Hepatocyte (in vitro differentiated cells): Measurements from ENCODE around the gene TMEM41A. TPM values are rescaled to one million over a fixed set of nuclear protein-coding genes. Genes with fewer than 3 reads are reported as not detected.

ENCODE experiments used
- DNase-seq: peaks from one replicate; pipeline ENCODE4 v3.0.0-alpha.2; 2016; ENCODE audit warnings: low spot score
- H2AFZ ChIP-seq: fragments of 200-600 bp; sonication (generic); 2 replicates; pipeline ENCODE4 v1.6.0; 2016; ENCODE audit warnings: antibody characterized with exemption, mild to moderate bottlenecking
- H3K27ac ChIP-seq: fragments of 200-600 bp; sonication (generic); 2 replicates; pipeline ENCODE4 v1.5.1; 2016; ENCODE audit warnings: mild to moderate bottlenecking
- H3K27me3 ChIP-seq: fragments of 200-600 bp; sonication (generic); 2 replicates; pipeline ENCODE4 v1.6.1; 2016
- H3K36me3 ChIP-seq: fragments of 200-600 bp; sonication (generic); replicated peaks from 2 replicates; pipeline ENCODE4 v1.5.1; 2016; ENCODE audit warnings: low read depth; ENCODE audit not compliant: insufficient read depth
- H3K4me1 ChIP-seq: fragments of 200-600 bp; sonication (generic); 2 replicates; pipeline ENCODE4 v1.5.1; 2016; ENCODE audit warnings: mild to moderate bottlenecking, moderate library complexity; ENCODE audit not compliant: insufficient read depth
- H3K4me2 ChIP-seq: fragments of 200-600 bp; sonication (generic); 2 replicates; pipeline ENCODE4 v1.6.0; 2016
- H3K4me3 ChIP-seq: fragments of 200-600 bp; sonication (generic); 2 replicates; pipeline ENCODE4 v1.5.1; 2016; ENCODE audit warnings: mild to moderate bottlenecking
- H3K79me2 ChIP-seq: fragments of 200-600 bp; sonication (generic); 2 replicates; pipeline ENCODE4 v1.6.0; 2017; ENCODE audit warnings: mild to moderate bottlenecking
- H3K9me2 ChIP-seq: fragments of 200-600 bp; sonication (generic); replicated peaks from 2 replicates; pipeline ENCODE4 v1.6.0; 2017; ENCODE audit warnings: mild to moderate bottlenecking; ENCODE audit not compliant: insufficient read depth
- H3K9me3 ChIP-seq: fragments of 200-600 bp; sonication (generic); 2 replicates; pipeline ENCODE4 v1.5.1; 2016; ENCODE audit warnings: low read depth, mild to moderate bottlenecking
- H4K20me1 ChIP-seq: fragments of 200-600 bp; sonication (generic); 2 replicates; pipeline ENCODE4 v1.6.0; 2016; ENCODE audit warnings: mild to moderate bottlenecking; ENCODE audit not compliant: insufficient read depth, poor library complexity, severe bottlenecking
- EZH2 ChIP-seq: fragments of 200-600 bp; sonication (generic); IDR thresholded peaks from 2 replicates; pipeline ENCODE4 v1.6.1; 2016; ENCODE audit warnings: antibody characterized with exemption, mild to moderate bottlenecking, borderline replicate concordance
- EZH2phosphoT487 ChIP-seq: fragments of 200-600 bp; sonication (generic); IDR thresholded peaks from one replicate; pipeline ENCODE4 v1.6.1; 2018; ENCODE audit warnings: antibody characterized with exemption, mild to moderate bottlenecking, low read depth, moderate library complexity; ENCODE audit not compliant: unreplicated experiment, severe bottlenecking
- WGBS: methylation state at CpG from one replicate; pipeline ENCODE4 v1.1.6; 2016; ENCODE audit warnings: low lambda C conversion rate; ENCODE audit errors: missing lambda C conversion rate; 5-methylcytosine and 5-hydroxymethylcytosine counted together
- polyA plus RNA-seq: library from polyadenylated mRNA; unstranded; fragments of >200 nt; fragmentation: Nextera tagmentation; extraction: Ambion mirVana; gene quantifications from 2 replicates; pipeline ENCODE4 v1.2.1, GENCODE V29; 2016
- total RNA-seq: library from RNA; depleted of rRNA; stranded (reverse); fragments of >200 nt; gene quantifications from 2 replicates; pipeline ENCODE4 v1.2.3, GENCODE V29; 2014
- TF ChIP-seq, protein P1 (sequence below): fragments of 200-600 bp; sonication (generic); IDR thresholded peaks from 2 replicates; pipeline ENCODE4 v1.5.1; 2016; ENCODE audit warnings: antibody characterized with exemption, mild to moderate bottlenecking; ENCODE audit not compliant: poor library complexity

The TMEM41A gene
- total and polyA plus RNA-seq, 2 experiments from 2014 or later = 43.4 to 62.4 TPM

DNA sequence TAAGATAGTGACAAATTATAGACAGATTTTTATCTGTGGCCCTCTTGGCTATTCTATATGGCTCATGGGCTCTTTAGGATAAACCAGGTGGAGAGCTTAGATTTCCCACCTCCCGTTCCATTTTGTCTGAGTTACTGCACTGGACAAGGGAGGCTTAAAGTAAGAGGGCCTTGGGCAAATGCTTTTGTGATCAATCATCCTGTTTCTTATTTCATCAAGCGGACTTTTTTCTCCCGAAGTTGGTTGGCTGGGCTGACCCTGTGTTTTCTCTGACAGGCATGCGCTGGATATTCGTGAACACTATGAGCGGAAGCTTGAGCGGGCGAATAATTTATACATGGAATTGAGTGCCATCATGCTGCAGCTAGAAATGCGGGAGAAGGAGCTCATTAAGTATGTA lies 33.4 kb downstream of the TMEM41A start:
- WGBS = 93% methylated on average over 9 of the region's 9 CpGs
- Histone ChIP-seq H3K9me3 (no peaks in the 10 kb centered on the region), H2AFZ (no peak overlapping the region)

DNA sequence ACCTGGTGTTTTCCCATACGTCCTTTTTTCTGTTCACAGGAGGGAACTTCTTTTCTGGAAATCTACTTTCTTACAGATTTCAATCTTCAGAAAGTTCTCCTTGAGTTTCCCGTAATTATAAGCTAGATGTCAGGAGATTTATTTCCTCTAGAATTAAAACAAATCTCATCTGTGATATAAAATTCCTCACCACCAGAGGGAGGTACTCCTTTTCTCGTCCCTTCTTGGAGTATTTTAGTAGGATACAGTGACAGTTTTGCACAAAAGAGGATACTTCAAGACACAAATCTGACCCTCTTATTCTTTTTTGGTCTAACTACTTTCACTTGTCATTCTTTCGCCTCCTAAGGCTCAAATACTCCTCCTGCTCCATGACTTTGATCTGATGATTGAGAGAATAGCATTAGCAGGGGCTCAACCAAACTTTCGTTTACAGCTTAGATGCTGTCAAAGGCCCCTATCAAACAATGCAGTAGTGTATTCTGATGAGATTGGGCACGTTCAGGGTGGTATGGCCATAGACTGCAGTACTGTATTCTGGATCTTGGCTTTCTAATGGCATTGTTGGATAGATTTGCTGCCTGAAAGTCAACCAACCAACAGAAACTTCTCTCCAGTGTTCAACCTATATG lies 38.0 kb downstream of the TMEM41A start:
- H3K4me2 ChIP-seq = no peak overlapping the region
- no peak overlapping the region for H3K27ac ChIP-seq
- H4K20me1 ChIP-seq = no peaks in the 10 kb centered on the region
- no peak for DNase-seq
- no peak overlapping the region for H2AFZ ChIP-seq
- H3K9me3 ChIP-seq = no peaks in the 10 kb centered on the region
- H3K36me3 ChIP-seq = no peaks in the 10 kb centered on the region
- H3K9me2 ChIP-seq = no peaks in the 10 kb centered on the region
- no peaks in the 10 kb centered on the region for H3K79me2 ChIP-seq
- no peak for TF ChIP-seq EZH2
- no peak for TF ChIP-seq EZH2phosphoT487
- TF ChIP-seq, protein P1, sequence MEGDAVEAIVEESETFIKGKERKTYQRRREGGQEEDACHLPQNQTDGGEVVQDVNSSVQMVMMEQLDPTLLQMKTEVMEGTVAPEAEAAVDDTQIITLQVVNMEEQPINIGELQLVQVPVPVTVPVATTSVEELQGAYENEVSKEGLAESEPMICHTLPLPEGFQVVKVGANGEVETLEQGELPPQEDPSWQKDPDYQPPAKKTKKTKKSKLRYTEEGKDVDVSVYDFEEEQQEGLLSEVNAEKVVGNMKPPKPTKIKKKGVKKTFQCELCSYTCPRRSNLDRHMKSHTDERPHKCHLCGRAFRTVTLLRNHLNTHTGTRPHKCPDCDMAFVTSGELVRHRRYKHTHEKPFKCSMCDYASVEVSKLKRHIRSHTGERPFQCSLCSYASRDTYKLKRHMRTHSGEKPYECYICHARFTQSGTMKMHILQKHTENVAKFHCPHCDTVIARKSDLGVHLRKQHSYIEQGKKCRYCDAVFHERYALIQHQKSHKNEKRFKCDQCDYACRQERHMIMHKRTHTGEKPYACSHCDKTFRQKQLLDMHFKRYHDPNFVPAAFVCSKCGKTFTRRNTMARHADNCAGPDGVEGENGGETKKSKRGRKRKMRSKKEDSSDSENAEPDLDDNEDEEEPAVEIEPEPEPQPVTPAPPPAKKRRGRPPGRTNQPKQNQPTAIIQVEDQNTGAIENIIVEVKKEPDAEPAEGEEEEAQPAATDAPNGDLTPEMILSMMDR = peak; percentile 34
- 77% methylated on average over 6 of the region's 6 CpGs for WGBS
- no peak overlapping the region for H3K4me3 ChIP-seq
- no peaks in the 10 kb centered on the region for H3K4me1 ChIP-seq
- H3K27me3 ChIP-seq = no peaks in the 10 kb centered on the region

More for the DNA sequence above, 33.4 kb downstream of the TMEM41A start:
- Histone ChIP-seq H3K4me1 (no peaks in the 10 kb centered on the region), H3K4me3 (no peak overlapping the region), H3K79me2 (no peaks in the 10 kb centered on the region), H3K9me2 (no peaks in the 10 kb centered on the region), H3K4me2 (no peak overlapping the region), H4K20me1 (no peaks in the 10 kb centered on the region), H3K27ac (no peak overlapping the region), H3K27me3 (no peaks in the 10 kb centered on the region), H3K36me3 (no peaks in the 10 kb centered on the region)
- no peak for TF ChIP-seq EZH2
- TF ChIP-seq, protein P1 = no peak
- TF ChIP-seq EZH2phosphoT487 = no peak
- DNase-seq = no peak

DNA sequence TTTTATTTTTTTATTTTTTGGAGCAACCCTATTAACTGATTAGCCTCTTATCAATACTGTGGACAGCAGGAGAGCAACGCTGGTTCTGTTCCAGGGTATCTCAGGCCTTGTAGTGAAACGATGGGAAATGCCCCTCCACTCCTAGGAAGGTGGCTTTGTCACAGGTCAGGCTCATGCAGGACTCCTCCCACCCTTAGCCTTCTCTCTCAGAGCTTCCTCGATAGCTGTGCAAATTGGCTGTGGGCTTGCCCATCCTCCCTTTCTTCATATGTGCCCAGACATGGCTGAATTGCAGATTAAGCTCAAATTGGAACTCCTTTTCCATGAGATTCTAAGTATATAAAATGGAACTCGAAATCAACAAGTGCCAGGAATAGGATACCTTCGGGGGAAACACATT lies 38.5 kb downstream of the TMEM41A start:
- Histone ChIP-seq H3K9me3 (no peaks in the 10 kb centered on the region), H3K27ac (no peak overlapping the region), H2AFZ (no peak overlapping the region), H3K4me3 (no peak overlapping the region), H3K4me1 (no peaks in the 10 kb centered on the region), H3K4me2 (no peak overlapping the region), H4K20me1 (no peaks in the 10 kb centered on the region), H3K9me2 (no peaks in the 10 kb centered on the region), H3K36me3 (no peaks in the 10 kb centered on the region), H3K79me2 (no peaks in the 10 kb centered on the region), H3K27me3 (no peaks in the 10 kb centered on the region)
- 82% methylated on average over 5 of the region's 5 CpGs for WGBS
- no peak for DNase-seq
- TF ChIP-seq EZH2 (no peak), EZH2phosphoT487 (no peak)
- TF ChIP-seq, protein P1 = no peak
